ENCODE results near the gene CMPK2. TPM values are rescaled to one million over a fixed set of nuclear protein-coding genes. Genes with fewer than 3 reads are reported as not detected.

Gene CMPK2
- total RNA-seq, 1 experiment from 2014 or later, result 5.0 TPM

DNA sequence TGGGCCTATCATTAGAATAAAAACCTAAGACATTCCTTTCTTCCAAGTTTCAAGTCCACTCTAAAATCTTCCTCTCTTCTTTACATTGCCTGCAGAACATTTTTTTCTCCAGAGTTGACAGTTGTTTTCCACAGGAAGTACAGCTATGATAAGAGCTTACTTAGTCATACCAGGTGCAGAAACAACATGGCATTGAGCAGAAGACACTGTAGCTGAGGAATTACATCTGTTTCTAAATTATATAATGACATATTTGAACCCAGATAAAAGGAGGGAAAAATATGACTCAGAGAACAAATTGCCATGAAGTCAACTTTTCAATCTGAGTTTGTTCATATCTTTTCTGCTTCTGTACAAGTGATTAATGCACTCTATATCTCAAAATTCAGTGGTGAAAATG is 30.2 kb downstream of the CMPK2 start:
- H4K20me1 ChIP-seq (ENCODE audit: low read length), result no peaks in the 10 kb centered on the region
- DNase-seq, result no peak
- H3K9ac ChIP-seq (ENCODE audit: low read length), result no peak overlapping the region
- no peak overlapping the region for H3K4me3 ChIP-seq (ENCODE audit: low read length)
- no peaks in the 10 kb centered on the region for H3F3A ChIP-seq (ENCODE audit: low read length, unreplicated experiment)
- no peak for ATAC-seq
- no peaks in the 10 kb centered on the region for H3K79me2 ChIP-seq (ENCODE audit: low read length)
- H3K27ac ChIP-seq (ENCODE audit: low read length), result no peak overlapping the region
- ChIA-PET POLR2A (ENCODE audit: unreplicated experiment) (no interaction called here), CTCF (interaction anchor here (0.6 kb wide), 1 partner anchor 21 kb away, joined by 4 read pairs; no protein-coding TSS in a partner anchor)
- H3K9me2 ChIP-seq (replicated peaks; ENCODE audit: low read length), result no peaks in the 10 kb centered on the region
- no peak overlapping the region for H3K4me2 ChIP-seq (ENCODE audit: low read length)
- no peaks in the 10 kb centered on the region for H3K4me1 ChIP-seq (ENCODE audit: insufficient read depth, low read length)
- H3K36me3 ChIP-seq (ENCODE audit: low read depth, low read length), result no peaks in the 10 kb centered on the region
- H2AFZ ChIP-seq (ENCODE audit: low read length), result no peak overlapping the region
- no TSS peak for BruUV-seq (replicated peaks)
- 0 out of 2 replicates have a peak, but pooled peaks cover 8% of the 10 kb centered on the region for H3K9me3 ChIP-seq (ENCODE audit: low read length)
- intact Hi-C loops (cut with micrococcal nuclease), result no loop called here
- TF ChIP-seq EZH2 (IDR thresholded peaks at IDR 0.05; ENCODE audit: low read length, unreplicated experiment) (no peak), CTCF (conservative IDR thresholded peaks at IDR 0.05; ENCODE audit: low read depth, low read length) (no peak), EZH2phosphoT487 (IDR thresholded peaks at IDR 0.05; ENCODE audit: borderline replicate concordance, low read length) (no peak)
- H3K27me3 ChIP-seq (ENCODE audit: low read length), result no peaks in the 10 kb centered on the region

DNA sequence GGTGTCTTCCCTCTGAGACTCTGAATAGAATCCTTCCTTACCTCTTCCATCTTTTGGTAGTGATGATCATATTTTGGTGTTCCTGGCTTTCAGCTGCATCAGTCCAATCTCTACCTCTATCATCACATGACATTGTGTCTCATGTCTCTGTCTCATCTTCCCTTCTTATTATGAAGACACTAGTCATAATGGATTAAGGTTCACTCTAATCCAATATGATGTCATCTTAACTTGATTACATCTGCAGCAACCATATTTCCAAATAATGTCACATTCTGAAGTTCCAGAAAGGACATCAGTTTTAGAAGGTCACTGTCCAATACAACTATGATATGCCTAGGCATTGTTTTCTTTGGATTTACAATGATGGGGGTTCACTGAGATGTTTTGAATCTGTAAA is 31.5 kb downstream of the CMPK2 start:
- Histone ChIP-seq H3K27ac (ENCODE audit: low read length) (no peak overlapping the region), H3F3A (ENCODE audit: low read length, unreplicated experiment) (no peaks in the 10 kb centered on the region), H3K4me3 (ENCODE audit: low read length) (no peak overlapping the region), H3K27me3 (ENCODE audit: low read length) (no peaks in the 10 kb centered on the region), H3K4me2 (ENCODE audit: low read length) (no peak overlapping the region), H2AFZ (ENCODE audit: low read length) (no peak overlapping the region), H3K9ac (ENCODE audit: low read length) (no peak overlapping the region), H3K4me1 (ENCODE audit: insufficient read depth, low read length) (no peaks in the 10 kb centered on the region), H3K9me3 (ENCODE audit: low read length) (0 out of 2 replicates have a peak, but pooled peaks cover 8% of the 10 kb centered on the region), H3K9me2 (replicated peaks; ENCODE audit: low read length) (no peaks in the 10 kb centered on the region), H4K20me1 (ENCODE audit: low read length) (no peaks in the 10 kb centered on the region), H3K79me2 (ENCODE audit: low read length) (no peaks in the 10 kb centered on the region), H3K36me3 (ENCODE audit: low read depth, low read length) (no peaks in the 10 kb centered on the region)
- intact Hi-C loops (cut with micrococcal nuclease), result no loop called here
- TF ChIP-seq EZH2 (IDR thresholded peaks at IDR 0.05; ENCODE audit: low read length, unreplicated experiment) (no peak), EZH2phosphoT487 (IDR thresholded peaks at IDR 0.05; ENCODE audit: borderline replicate concordance, low read length) (no peak), CTCF (conservative IDR thresholded peaks at IDR 0.05; ENCODE audit: low read depth, low read length) (no peak)
- DNase-seq (no peak), ATAC-seq (no peak)
- no TSS peak for BruUV-seq (replicated peaks)
- CTCF ChIA-PET, result no interaction called here
- POLR2A ChIA-PET (ENCODE audit: unreplicated experiment), result no interaction called here

DNA sequence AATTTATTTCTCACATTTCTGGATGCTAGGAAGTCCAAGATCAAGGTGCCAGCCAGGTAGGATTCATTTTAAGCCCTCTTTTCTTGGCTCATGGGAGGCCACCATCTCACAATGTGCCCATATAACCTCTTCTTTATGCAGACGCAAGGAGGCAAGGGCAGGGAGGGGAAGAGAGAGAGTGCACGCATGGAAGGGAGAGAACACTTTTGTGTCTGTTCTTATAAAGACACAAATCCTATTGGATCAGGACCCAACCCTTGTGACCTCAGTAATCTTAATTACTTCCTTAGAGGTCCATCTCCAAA is 32.5 kb downstream of the CMPK2 start:
- DNase-seq (no peak), ATAC-seq (no peak)
- Histone ChIP-seq H3K9me3 (ENCODE audit: low read length) (0 out of 2 replicates have a peak, but pooled peaks cover 8% of the 10 kb centered on the region), H3K79me2 (ENCODE audit: low read length) (no peaks in the 10 kb centered on the region), H3K9me2 (replicated peaks; ENCODE audit: low read length) (no peaks in the 10 kb centered on the region), H4K20me1 (ENCODE audit: low read length) (no peaks in the 10 kb centered on the region), H2AFZ (ENCODE audit: low read length) (no peak overlapping the region), H3F3A (ENCODE audit: low read length, unreplicated experiment) (no peaks in the 10 kb centered on the region), H3K36me3 (ENCODE audit: low read depth, low read length) (no peaks in the 10 kb centered on the region), H3K4me2 (ENCODE audit: low read length) (no peak overlapping the region), H3K4me1 (ENCODE audit: insufficient read depth, low read length) (no peaks in the 10 kb centered on the region), H3K27ac (ENCODE audit: low read length) (no peak overlapping the region), H3K4me3 (ENCODE audit: low read length) (no peak overlapping the region), H3K9ac (ENCODE audit: low read length) (no peak overlapping the region), H3K27me3 (ENCODE audit: low read length) (no peaks in the 10 kb centered on the region)
- TF ChIP-seq EZH2 (IDR thresholded peaks at IDR 0.05; ENCODE audit: low read length, unreplicated experiment) (no peak), CTCF (conservative IDR thresholded peaks at IDR 0.05; ENCODE audit: low read depth, low read length) (no peak), EZH2phosphoT487 (IDR thresholded peaks at IDR 0.05; ENCODE audit: borderline replicate concordance, low read length) (no peak)
- BruUV-seq (replicated peaks), result no TSS peak
- POLR2A ChIA-PET (ENCODE audit: unreplicated experiment), result no interaction called here
- CTCF ChIA-PET, result no interaction called here
- intact Hi-C loops (cut with micrococcal nuclease), result no loop called here
